Measurements from ENCODE around the gene BRI3. TPM values are rescaled to one million over a fixed set of nuclear protein-coding genes. Genes with fewer than 3 reads are reported as not detected.
A peak's percentile ranks its signal among the peaks of the same experiment; 100 is the strongest.

Gene BRI3
- total RNA-seq, 1 donor from 2014 or later, result 22.2 TPM

- Histone ChIP-seq H2AFZ (replicated peaks) (no peak overlapping the region), H3K27me3 (no peaks in the 10 kb centered on the region), H3K36me3 (no peaks in the 10 kb centered on the region), H3K4me3 (no peak overlapping the region), H3K9ac (no peak overlapping the region), H3K27ac (no peak overlapping the region), H3F3A (ENCODE audit: low read depth) (peaks cover under 1% of the 10 kb centered on the region), H3K79me2 (ENCODE audit: low read depth) (no peaks in the 10 kb centered on the region), H3K4me1 (peaks cover under 1% of the 10 kb centered on the region), H4K20me1 (ENCODE audit: low read depth) (peaks cover 8% of the 10 kb centered on the region), H3K4me2 (no peak overlapping the region), H3K9me3 (ENCODE audit: low read depth) (no peaks in the 10 kb centered on the region)
- H3K27ac Mint-ChIP-seq, result no peak overlapping the region
- peak; percentile 17 for DNase-seq (ENCODE audit: low spot score)
- peaks cover 7% of the 10 kb centered on the region for H3K27me3 Mint-ChIP-seq (ENCODE audit: insufficient read depth, low read depth)
- H3K36me3 Mint-ChIP-seq, result peaks cover 16% of the 10 kb centered on the region
- TF ChIP-seq, protein P1, sequence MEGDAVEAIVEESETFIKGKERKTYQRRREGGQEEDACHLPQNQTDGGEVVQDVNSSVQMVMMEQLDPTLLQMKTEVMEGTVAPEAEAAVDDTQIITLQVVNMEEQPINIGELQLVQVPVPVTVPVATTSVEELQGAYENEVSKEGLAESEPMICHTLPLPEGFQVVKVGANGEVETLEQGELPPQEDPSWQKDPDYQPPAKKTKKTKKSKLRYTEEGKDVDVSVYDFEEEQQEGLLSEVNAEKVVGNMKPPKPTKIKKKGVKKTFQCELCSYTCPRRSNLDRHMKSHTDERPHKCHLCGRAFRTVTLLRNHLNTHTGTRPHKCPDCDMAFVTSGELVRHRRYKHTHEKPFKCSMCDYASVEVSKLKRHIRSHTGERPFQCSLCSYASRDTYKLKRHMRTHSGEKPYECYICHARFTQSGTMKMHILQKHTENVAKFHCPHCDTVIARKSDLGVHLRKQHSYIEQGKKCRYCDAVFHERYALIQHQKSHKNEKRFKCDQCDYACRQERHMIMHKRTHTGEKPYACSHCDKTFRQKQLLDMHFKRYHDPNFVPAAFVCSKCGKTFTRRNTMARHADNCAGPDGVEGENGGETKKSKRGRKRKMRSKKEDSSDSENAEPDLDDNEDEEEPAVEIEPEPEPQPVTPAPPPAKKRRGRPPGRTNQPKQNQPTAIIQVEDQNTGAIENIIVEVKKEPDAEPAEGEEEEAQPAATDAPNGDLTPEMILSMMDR (IDR thresholded peaks at IDR 0.05), result no peak
- TF ChIP-seq EZH2 (IDR thresholded peaks at IDR 0.05) (no peak), EZH2phosphoT487 (IDR thresholded peaks at IDR 0.05) (no peak)
- H3K4me3 Mint-ChIP-seq, result no peak overlapping the region
- H3K4me1 Mint-ChIP-seq, result peaks cover 21% of the 10 kb centered on the region
- H3K9me3 Mint-ChIP-seq, result peaks cover 10% of the 10 kb centered on the region
Observed at GRCh38 chr7:98329100-98329790, 47.8 kb downstream of the BRI3 start.

DNA sequence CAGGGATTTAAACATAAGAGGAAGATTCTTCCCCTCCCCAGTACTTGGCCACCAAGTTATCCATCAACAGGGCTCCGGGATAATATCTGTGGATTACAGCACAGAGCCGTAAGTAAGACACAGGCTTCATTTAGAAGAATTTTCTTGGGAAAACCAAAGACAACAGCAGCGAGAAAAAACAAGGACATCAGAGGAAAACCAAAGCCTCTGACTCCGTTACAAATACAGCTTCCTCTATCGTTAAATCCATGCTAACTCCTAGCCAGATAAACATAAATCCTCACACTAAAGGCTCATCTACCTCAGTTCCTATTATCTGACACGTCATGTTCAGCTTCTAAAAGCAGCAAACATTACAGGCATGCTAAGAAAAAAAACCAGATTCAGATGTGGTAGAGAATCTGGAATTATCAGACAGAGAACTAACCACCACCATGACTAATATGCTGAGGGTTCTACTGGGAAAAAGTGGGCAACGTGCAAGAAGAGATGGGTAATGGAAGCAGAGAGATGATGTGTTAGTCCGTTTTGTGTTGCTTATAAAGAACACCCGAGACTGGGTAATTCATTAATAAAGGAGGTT is 48.4 kb downstream of the BRI3 start:
- H3K27me3 Mint-ChIP-seq (ENCODE audit: insufficient read depth, low read depth), result peaks cover 5% of the 10 kb centered on the region
- no peak overlapping the region for H3K4me2 ChIP-seq
- H3K4me1 Mint-ChIP-seq, result peaks cover 19% of the 10 kb centered on the region
- H3K27ac ChIP-seq, result peak overlapping the region; percentile 18
- peaks cover 1% of the 10 kb centered on the region for H4K20me1 ChIP-seq (ENCODE audit: low read depth)
- H3K27ac Mint-ChIP-seq, result no peak overlapping the region
- no peaks in the 10 kb centered on the region for H3F3A ChIP-seq (ENCODE audit: low read depth)
- no peaks in the 10 kb centered on the region for H3K4me1 ChIP-seq
- H3K36me3 ChIP-seq, result no peaks in the 10 kb centered on the region
- H3K79me2 ChIP-seq (ENCODE audit: low read depth), result no peaks in the 10 kb centered on the region
- no peak overlapping the region for H3K4me3 ChIP-seq
- H3K9me3 ChIP-seq (ENCODE audit: low read depth), result no peaks in the 10 kb centered on the region
- no peak overlapping the region for H3K9ac ChIP-seq
- peaks cover 10% of the 10 kb centered on the region for H3K9me3 Mint-ChIP-seq
- no peak overlapping the region for H3K4me3 Mint-ChIP-seq
- no peak overlapping the region for H2AFZ ChIP-seq (replicated peaks)
- no peaks in the 10 kb centered on the region for H3K27me3 ChIP-seq
- no peak for DNase-seq (ENCODE audit: low spot score)
- H3K36me3 Mint-ChIP-seq, result peaks cover 16% of the 10 kb centered on the region
- TF ChIP-seq, protein P1 (IDR thresholded peaks at IDR 0.05), result no peak
- TF ChIP-seq EZH2phosphoT487 (IDR thresholded peaks at IDR 0.05) (no peak), EZH2 (IDR thresholded peaks at IDR 0.05) (no peak)

GRCh38 chr7:98330926-98331529 is 49.5 kb downstream of the BRI3 start:
- TF ChIP-seq EZH2 (IDR thresholded peaks at IDR 0.05), result no peak
- TF ChIP-seq, protein P1 (IDR thresholded peaks at IDR 0.05), result no peak
- no peak for TF ChIP-seq EZH2phosphoT487 (IDR thresholded peaks at IDR 0.05)
- no peaks in the 10 kb centered on the region for H3F3A ChIP-seq (ENCODE audit: low read depth)
- no peak for DNase-seq (ENCODE audit: low spot score)
- no peak overlapping the region for H3K4me2 ChIP-seq
- no peaks in the 10 kb centered on the region for H3K79me2 ChIP-seq (ENCODE audit: low read depth)
- no peak overlapping the region for H3K27ac Mint-ChIP-seq
- H3K27me3 Mint-ChIP-seq (ENCODE audit: insufficient read depth, low read depth), result peaks cover 4% of the 10 kb centered on the region
- H3K36me3 ChIP-seq, result no peaks in the 10 kb centered on the region
- peaks cover 19% of the 10 kb centered on the region for H3K4me1 Mint-ChIP-seq
- peaks cover 10% of the 10 kb centered on the region for H3K9me3 Mint-ChIP-seq
- no peaks in the 10 kb centered on the region for H3K9me3 ChIP-seq (ENCODE audit: low read depth)
- H3K9ac ChIP-seq, result no peak overlapping the region
- H3K27ac ChIP-seq, result no peak overlapping the region
- H3K27me3 ChIP-seq, result no peaks in the 10 kb centered on the region
- H4K20me1 ChIP-seq (ENCODE audit: low read depth), result no peaks in the 10 kb centered on the region
- H3K36me3 Mint-ChIP-seq, result peaks cover 16% of the 10 kb centered on the region
- H2AFZ ChIP-seq (replicated peaks), result no peak overlapping the region
- H3K4me1 ChIP-seq, result no peaks in the 10 kb centered on the region
- no peak overlapping the region for H3K4me3 Mint-ChIP-seq
- no peak overlapping the region for H3K4me3 ChIP-seq
